SU-DHL-6 (cell line): ENCODE data around the gene SLCO2B1.

Experiments
- EZH2phosphoT487 ChIP-seq: fragments of 200-600 bp; sonication (generic), shearing (Covaris generic); conservative IDR thresholded peaks from 2 replicates; pipeline ENCODE4 v1.6.1; 2018; ENCODE audit warnings: mild to moderate bottlenecking, antibody characterized with exemption, low read length, moderate library complexity, mixed read lengths
- TF ChIP-seq, protein P1 (sequence below): fragments of 200-600 bp; sonication (generic); IDR thresholded peaks from one replicate; pipeline ENCODE4 v1.5.1; 2017; ENCODE audit warnings: antibody characterized with exemption, mild to moderate bottlenecking, low read length, moderate library complexity; ENCODE audit not compliant: insufficient read depth, poor library complexity, severe bottlenecking

DNA sequence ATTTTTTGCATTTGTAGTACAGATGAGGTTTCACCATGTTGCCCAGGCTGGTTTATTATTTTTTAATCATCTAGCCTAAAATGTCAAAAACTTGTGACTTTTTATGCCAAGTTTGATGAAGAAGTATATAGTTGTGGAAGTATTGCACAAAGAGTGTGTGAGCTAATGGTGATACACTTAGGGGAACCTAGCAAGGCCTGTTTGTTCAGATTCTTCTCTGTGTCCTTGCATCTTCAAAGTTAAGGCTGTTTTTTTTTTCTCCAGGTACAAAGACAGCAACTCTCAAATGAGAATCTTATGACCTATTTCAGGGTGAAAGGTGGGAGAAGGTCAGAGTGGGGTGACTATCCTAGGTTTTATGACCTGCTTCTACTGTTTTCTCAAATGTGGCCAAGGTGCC lies 7.3 kb downstream of the SLCO2B1 start:
- TF ChIP-seq, protein P1, sequence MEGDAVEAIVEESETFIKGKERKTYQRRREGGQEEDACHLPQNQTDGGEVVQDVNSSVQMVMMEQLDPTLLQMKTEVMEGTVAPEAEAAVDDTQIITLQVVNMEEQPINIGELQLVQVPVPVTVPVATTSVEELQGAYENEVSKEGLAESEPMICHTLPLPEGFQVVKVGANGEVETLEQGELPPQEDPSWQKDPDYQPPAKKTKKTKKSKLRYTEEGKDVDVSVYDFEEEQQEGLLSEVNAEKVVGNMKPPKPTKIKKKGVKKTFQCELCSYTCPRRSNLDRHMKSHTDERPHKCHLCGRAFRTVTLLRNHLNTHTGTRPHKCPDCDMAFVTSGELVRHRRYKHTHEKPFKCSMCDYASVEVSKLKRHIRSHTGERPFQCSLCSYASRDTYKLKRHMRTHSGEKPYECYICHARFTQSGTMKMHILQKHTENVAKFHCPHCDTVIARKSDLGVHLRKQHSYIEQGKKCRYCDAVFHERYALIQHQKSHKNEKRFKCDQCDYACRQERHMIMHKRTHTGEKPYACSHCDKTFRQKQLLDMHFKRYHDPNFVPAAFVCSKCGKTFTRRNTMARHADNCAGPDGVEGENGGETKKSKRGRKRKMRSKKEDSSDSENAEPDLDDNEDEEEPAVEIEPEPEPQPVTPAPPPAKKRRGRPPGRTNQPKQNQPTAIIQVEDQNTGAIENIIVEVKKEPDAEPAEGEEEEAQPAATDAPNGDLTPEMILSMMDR: no peak
- no peak for TF ChIP-seq EZH2phosphoT487
